NCI-H774 (cell line): Measurements from ENCODE around the gene GDA.
"Not testable (repeated sequence)": the region's sequence is repeated elsewhere in the genome, so short reads cannot be mapped to it uniquely, and the experiment has no call there.

Experiments used
- DNase-seq: peaks from one replicate; lab custom pipeline; 2025; lab: John Stamatoyannopoulos, UW

GDA gene

DNA sequence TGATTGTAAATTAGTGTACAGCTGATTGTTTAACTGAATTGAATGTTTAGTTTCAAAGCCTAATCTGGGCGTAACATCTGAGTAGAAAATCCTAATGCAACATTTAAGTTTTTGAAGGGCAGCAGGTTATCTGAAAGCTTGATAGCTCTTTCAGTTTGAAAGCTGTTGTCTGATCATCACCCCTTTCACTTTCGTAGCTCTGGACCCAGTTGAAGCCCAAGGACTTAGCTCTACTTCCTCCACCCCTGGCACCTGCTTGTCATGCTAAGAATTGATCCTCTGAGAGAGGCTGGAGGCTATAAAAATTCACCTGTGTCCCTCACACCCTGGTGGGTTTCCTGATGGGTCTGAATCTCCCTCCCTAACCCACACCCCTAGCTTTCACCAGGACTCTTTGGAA lies 129.7 kb downstream of the GDA start:
- DNase-seq: no peak

DNA sequence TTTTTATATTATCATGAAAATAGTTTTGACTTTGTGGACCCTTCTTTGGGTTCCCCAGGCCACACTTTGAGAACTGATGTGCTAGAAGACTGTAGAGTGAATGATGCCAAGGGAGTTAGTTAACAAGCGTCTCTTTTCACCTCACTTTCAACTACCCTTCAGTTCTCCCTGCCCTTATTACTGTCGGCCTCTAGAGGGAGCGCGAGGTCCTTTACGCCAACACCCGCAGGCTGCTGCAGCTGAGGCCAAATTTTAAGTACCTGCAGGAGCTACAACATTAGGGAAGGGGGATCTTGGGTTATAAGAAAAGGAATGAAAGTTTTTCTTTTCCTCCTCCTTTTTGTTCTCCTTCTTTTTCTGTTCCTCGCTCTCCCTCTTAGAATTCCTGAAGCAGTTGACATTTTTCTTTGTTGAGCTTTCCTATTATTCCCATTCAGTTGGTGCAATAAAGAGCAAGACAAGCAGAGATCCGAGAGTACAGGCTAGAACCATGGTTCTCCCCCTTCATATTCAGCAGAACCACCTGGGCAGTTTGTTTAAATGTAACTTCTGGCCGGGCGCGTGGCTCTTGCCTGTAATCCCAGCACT lies 131.8 kb downstream of the GDA start:
- peak; percentile 41 for DNase-seq

DNA sequence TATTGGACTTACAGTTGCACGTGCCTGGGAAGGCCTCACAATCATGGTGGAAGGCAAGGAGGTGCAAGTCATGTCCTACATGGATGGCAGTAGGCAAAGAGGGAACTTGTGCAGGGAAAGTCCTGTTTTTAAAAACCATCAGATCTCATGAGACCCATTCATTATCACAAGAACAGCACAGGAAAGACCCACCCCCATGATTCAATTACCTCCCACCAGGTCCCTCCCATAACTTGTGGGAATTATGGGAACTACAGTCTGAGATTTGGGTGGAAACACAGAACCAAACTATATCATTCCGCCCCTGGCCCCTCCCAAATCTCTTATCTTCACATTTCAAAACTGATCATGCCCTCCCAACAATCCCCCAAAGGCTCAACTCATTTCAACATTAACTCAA lies 140.2 kb downstream of the GDA start:
- no peak for DNase-seq

DNA sequence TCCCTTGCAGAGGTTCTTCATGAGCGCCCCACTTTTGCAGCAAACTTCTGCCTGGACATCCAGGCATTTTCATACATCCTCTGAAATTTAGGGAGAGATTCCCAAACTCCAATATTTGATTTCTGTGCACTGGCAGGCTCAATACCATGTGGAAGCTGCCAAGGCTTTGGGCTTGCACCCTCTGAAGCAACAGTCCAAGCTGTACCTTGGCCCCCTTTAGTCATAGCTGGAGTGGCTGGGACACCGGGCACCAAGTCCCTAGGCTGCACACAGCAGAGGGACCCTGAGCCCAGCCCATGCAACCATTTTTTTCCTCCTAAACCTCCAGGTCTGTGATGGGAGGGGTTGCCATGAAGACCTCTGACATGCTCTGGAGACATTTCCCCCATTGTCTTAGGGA lies 141.1 kb downstream of the GDA start:
- no peak for DNase-seq

DNA sequence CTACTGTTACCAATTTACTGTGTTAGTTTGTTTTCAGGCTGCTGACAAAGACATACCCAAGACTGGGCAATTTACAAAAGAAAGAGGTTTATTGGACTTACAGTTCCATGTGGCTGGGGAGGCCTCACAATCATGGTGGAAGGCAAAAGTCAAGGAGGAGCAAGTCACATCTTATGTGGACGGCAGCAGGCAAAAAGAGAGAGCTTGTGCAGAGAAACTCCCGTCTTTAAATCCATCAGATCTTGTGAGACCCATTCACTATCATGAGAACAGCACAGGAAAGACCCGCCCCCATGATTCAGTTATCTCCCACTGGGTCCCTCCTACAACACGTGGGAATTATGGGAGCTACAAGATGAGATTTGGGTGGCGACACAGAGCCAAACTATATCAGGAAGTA lies 142.3 kb downstream of the GDA start:
- DNase-seq: not testable (repeated sequence)

DNA sequence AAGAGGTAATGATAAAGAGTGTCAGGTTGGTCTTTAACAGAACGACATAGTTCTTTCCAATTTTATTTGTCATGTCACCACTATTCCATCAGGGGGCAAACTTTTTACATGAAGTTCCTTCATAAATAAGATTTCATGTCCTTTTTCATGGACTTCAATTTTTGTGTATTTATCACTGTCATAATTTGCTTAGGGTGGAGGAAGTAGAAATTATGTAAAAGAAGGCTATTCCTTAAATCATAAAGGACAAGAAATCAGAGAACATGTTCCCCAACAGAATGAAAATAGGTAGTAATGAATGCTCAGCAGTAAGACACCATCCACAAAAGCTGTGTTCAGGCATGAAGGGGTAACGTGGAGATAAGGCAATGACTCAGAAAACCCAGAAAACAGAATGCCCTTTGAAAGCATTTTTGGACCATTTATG lies 143.0 kb downstream of the GDA start:
- DNase-seq: no peak

DNA sequence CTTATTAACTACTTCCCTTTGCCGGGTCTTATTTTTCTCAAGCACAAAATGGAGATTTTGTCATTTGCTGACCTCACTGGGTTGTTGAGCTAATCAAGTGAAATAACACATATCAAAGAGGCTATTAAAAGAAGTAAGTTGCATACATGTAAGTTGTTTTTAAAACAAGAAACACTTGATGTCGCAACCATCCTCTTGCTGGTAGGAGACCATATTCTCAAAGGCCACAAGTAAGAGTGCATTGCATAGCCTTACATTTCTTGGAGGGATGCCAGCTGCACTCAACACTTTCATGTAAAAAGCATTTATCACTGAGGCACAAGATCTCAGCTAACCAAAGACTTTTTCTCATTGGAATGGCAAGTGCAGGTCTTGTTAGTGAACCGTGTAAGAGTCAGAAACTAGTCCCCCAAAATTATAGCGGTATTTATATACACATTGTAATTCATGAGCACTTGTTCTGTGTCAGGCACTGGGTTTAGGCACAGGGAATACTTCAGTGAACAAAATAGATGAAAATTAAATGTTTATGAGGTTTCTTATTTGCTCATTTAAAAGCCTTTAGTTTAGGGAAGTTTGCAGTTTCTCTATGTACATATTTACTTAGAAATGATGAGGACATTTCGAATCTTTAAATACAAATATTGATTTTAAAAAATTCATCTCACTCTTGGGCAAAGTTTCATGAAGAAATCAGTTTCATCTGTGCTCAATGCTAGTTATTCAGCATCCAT lies 143.8 kb downstream of the GDA start:
- DNase-seq: no peak

DNA sequence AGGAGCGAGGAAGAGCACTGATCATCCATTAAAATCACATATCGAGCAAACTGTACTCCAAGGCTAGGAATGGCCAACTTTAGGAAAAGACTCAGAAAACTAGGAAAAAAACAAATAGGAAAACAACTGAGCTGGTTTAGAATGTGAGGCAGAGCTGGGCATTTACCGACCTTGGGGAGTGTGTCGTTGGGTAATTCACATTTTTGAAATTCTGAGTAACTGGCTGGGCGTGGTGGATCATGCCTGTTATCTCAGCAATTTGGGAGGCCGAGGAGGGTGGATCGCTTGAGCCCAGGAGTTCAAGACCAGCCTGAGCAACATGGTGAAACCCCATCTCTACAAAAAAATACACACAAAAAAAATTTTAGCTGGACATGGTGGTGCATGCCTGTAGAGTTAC lies 145.7 kb downstream of the GDA start:
- no peak for DNase-seq

DNA sequence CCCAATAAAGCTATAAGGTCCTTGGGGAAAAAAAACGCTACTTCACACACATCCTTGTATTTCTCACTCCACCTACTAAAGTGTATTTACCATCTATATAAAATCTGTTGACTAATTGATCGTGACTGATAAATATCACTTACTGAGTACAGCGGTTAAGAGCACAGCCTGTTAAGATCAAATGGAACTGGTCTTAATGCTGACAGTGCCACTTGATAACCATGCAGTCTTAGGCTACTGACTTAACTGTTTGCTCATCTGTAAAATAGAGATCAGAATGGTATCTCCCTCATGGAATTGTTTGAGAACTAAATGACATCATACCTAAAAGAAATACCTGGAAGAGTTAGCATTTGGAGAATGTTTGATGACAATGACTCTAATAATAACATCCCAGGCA lies 148.3 kb downstream of the GDA start:
- no peak for DNase-seq

DNA sequence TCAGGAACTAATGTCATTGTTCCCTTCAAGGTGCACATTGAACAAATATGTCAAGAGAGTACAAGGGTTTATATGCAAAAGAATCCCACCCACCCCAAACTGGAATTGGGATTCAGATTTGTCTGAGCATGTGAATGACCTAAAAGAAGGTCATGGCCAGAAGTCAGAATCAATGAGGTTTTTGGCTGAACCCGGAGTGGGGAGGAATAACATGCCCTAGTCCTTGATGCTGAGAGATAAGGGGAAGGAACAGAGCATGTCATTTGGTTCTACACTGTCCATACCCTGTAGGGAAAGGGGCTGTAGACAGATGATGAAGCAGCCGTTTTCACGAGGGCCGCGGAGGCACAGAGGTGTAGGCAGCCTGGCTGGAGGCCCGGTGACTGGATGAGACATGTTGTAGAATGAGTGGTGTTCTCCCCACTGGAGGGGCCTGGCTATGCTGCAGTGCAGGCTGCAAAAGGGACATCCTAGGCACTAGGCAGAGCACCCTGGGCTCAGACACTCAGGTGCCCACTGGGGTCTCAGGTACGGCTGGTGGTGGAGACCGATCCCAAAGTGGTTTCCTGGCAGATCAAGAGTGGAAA lies 149.9 kb downstream of the GDA start:
- no peak for DNase-seq

DNA sequence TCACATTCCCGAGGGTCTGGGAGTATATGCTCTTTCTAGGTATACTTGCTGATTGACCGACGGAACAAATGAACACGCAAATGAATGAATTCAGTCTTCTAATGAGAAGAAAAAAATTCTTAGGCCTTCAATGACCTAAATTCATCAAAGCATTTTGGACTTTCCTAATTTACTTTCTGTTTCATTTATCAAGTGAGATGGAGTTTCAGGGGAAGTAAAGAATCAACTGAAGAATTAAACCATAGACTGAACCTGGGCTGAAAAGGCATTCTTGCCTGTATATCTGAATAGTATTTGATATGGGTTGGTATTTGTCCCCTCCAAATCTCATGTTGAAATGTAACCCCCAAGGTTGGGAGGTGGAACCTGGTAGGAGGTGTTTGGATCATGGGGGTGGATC lies 151.6 kb downstream of the GDA start:
- no peak for DNase-seq
